ENCODE data around the gene BATF2. TPM values are rescaled to one million over a fixed set of nuclear protein-coding genes. Genes with fewer than 3 reads are reported as not detected.
A peak's percentile ranks its signal among the peaks of the same experiment; 100 is the strongest.

The BATF2 gene
- total and polyA plus RNA-seq, 9 of the 15 experiments (the other 6 are each of a cell fraction or from before 2014, with no cell fraction given): 1.7 to 8.9 (median 6.4) TPM

DNA sequence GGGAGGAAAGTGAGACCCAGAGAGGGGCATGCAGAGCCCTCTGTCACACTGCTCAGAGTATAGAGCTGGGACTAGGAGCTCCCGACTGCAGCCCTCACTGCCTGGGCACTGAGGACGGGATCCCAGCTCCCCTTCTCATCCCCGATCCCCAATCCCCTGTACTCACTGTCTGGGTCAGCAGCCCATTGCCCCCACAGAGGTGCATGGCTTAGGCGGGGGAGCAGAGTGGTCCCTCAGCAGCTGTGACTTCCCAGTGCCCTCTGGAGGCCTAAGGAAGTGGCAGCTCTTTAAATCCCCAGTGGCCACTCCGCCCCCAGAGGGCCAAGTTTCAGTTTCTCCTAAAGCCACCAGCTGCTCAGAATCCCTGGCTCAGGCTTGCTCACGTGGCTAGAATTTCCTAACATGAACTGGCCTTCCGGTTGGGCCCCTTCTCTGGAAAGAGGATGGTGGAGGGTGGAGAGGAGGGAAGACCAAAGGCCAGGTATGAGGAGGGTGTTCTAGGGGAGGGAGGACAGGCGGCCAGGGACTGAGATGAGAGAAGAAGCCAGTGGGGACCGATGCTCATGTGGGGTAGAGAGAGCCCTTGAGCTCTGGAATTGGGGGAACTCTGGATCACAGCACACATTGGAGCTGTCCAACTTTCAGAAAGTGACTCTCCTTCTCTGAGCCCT, at the start of gene BATF2 (continued):
- TF ChIP-seq NCOA6 (IDR thresholded peaks at IDR 0.05) (no peak), MEF2D (tag; conservative IDR thresholded peaks at IDR 0.05; ENCODE audit: low read depth) (0 out of 2 replicates have a peak, but pooled peaks have one; percentile 32), SMC3 (conservative IDR thresholded peaks at IDR 0.05; ENCODE audit: insufficient read depth, low read depth, low read length) (peak; percentile 72; the same call in 1 of the 2 replicates), SREBF1 (IDR thresholded peaks at IDR 0.05; ENCODE audit: borderline replicate concordance, low read depth, low read length) (no peak), ESRRA (IDR thresholded peaks at IDR 0.05; ENCODE audit: borderline replicate concordance, low read depth) (peak; percentile 49; the same call in 1 of the 2 replicates), ELF4 (CRISPR knock-in tag; IDR thresholded peaks at IDR 0.05) (no peak), C11orf30 (IDR thresholded peaks at IDR 0.05; ENCODE audit: low read depth) (no peak), ZNF239 (CRISPR knock-in tag; IDR thresholded peaks at IDR 0.05) (peak; percentile 27; the same call in 1 of the 2 replicates), EP400 (IDR thresholded peaks at IDR 0.05) (peak; percentile 80), GATA2 (CRISPR knock-in tag; IDR thresholded peaks at IDR 0.05) (no peak), CSDE1 (IDR thresholded peaks at IDR 0.05) (no peak), ZNF41 (CRISPR knock-in tag; conservative IDR thresholded peaks at IDR 0.05) (no peak), PCBP1 (IDR thresholded peaks at IDR 0.05; ENCODE audit: low read depth, low read length, poor library complexity, severe bottlenecking) (no peak)
- TF ChIP-seq, protein P1, sequence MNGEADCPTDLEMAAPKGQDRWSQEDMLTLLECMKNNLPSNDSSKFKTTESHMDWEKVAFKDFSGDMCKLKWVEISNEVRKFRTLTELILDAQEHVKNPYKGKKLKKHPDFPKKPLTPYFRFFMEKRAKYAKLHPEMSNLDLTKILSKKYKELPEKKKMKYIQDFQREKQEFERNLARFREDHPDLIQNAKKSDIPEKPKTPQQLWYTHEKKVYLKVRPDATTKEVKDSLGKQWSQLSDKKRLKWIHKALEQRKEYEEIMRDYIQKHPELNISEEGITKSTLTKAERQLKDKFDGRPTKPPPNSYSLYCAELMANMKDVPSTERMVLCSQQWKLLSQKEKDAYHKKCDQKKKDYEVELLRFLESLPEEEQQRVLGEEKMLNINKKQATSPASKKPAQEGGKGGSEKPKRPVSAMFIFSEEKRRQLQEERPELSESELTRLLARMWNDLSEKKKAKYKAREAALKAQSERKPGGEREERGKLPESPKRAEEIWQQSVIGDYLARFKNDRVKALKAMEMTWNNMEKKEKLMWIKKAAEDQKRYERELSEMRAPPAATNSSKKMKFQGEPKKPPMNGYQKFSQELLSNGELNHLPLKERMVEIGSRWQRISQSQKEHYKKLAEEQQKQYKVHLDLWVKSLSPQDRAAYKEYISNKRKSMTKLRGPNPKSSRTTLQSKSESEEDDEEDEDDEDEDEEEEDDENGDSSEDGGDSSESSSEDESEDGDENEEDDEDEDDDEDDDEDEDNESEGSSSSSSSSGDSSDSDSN (IDR thresholded peaks at IDR 0.05; ENCODE audit: borderline replicate concordance in 1 of 2, low read depth in 2 of 2, low read length in 2 of 2): no peak
- TF ChIP-seq, protein P2, sequence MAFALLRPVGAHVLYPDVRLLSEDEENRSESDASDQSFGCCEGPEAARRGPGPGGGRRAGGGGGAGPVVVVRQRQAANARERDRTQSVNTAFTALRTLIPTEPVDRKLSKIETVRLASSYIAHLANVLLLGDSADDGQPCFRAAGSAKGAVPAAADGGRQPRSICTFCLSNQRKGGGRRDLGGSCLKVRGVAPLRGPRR (CRISPR knock-in tag; IDR thresholded peaks at IDR 0.05): no peak
- TF ChIP-seq, protein P3, sequence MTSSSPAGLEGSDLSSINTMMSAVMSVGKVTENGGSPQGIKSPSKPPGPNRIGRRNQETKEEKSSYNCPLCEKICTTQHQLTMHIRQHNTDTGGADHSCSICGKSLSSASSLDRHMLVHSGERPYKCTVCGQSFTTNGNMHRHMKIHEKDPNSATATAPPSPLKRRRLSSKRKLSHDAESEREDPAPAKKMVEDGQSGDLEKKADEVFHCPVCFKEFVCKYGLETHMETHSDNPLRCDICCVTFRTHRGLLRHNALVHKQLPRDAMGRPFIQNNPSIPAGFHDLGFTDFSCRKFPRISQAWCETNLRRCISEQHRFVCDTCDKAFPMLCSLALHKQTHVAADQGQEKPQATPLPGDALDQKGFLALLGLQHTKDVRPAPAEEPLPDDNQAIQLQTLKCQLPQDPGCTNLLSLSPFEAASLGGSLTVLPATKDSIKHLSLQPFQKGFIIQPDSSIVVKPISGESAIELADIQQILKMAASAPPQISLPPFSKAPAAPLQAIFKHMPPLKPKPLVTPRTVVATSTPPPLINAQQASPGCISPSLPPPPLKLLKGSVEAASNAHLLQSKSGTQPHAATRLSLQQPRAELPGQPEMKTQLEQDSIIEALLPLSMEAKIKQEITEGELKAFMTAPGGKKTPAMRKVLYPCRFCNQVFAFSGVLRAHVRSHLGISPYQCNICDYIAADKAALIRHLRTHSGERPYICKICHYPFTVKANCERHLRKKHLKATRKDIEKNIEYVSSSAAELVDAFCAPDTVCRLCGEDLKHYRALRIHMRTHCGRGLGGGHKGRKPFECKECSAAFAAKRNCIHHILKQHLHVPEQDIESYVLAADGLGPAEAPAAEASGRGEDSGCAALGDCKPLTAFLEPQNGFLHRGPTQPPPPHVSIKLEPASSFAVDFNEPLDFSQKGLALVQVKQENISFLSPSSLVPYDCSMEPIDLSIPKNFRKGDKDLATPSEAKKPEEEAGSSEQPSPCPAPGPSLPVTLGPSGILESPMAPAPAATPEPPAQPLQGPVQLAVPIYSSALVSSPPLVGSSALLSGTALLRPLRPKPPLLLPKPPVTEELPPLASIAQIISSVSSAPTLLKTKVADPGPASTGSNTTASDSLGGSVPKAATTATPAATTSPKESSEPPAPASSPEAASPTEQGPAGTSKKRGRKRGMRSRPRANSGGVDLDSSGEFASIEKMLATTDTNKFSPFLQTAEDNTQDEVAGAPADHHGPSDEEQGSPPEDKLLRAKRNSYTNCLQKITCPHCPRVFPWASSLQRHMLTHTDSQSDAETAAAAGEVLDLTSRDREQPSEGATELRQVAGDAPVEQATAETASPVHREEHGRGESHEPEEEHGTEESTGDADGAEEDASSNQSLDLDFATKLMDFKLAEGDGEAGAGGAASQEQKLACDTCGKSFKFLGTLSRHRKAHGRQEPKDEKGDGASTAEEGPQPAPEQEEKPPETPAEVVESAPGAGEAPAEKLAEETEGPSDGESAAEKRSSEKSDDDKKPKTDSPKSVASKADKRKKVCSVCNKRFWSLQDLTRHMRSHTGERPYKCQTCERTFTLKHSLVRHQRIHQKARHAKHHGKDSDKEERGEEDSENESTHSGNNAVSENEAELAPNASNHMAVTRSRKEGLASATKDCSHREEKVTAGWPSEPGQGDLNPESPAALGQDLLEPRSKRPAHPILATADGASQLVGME (CRISPR knock-in tag; IDR thresholded peaks at IDR 0.05): no peak
